GM12878 (cell line): ENCODE data around the gene CTNNBL1. TPM values are rescaled to one million over a fixed set of nuclear protein-coding genes. Genes with fewer than 3 reads are reported as not detected.

Experiments
- ATAC-seq: fragments of 200-7000 bp; cut with Tn5 transposase; 3 replicates; pipeline ENCODE4 v1.9.1; 2020; ENCODE audit warnings: mild to moderate bottlenecking, moderate library complexity
- BruUV-seq: library from RNA; stranded (reverse); fragments of 400-500 nt; replicated peaks from 2 replicates; lab custom pipeline; 2021; lab: Mats Ljungman, UMichigan
- CTCF ChIA-PET: fragments of 300-600 bp; sonication (Branson Sonifier 250); formaldehyde crosslinking; extraction: SDS; loops from one replicate; lab custom pipeline; 2021; ENCODE audit warnings: inconsistent platforms; lab: Yijun Ruan, JAX
- POLR2A ChIA-PET: fragments of 350-600 bp; formaldehyde crosslinking; extraction: SDS; loops from one replicate; lab custom pipeline; 2021; ENCODE audit warnings: inconsistent platforms; lab: Charles Lee
- RAD21 ChIA-PET: fragments of 300-600 bp; sonication (Branson Sonifier 250); formaldehyde crosslinking; loops from one replicate; lab custom pipeline; 2023; ENCODE audit warnings: antibody characterized with exemption; ENCODE audit not compliant: unreplicated experiment; lab: Charles Lee
- SMC1A ChIA-PET: fragments of 300-600 bp; sonication (Branson Sonifier 250); formaldehyde crosslinking; loops from one replicate; lab custom pipeline; 2023; ENCODE audit not compliant: unreplicated experiment, uncharacterized antibody; lab: Charles Lee
- DNase-seq: peaks from one replicate; pipeline ENCODE4 v3.0.0-alpha.2; 2011; ENCODE audit warnings: low read depth, low spot score
- FAIRE-seq: peaks from 3 replicates; lab custom pipeline; 2011; peaks lifted over from hg19 to GRCh38; lab: Jason Lieb, UNC
- H2AFZ ChIP-seq: 2 replicates; pipeline ENCODE4 v1.6.0; 2011; ENCODE audit warnings: low read depth, low read length, control low read depth; ENCODE audit not compliant: control insufficient read depth
- H3K27ac ChIP-seq: 2 replicates; pipeline ENCODE4 v1.5.1; 2011; ENCODE audit warnings: control low read depth; ENCODE audit not compliant: control insufficient read depth, insufficient read depth
- H3K27me3 ChIP-seq, 2 experiments: replicated peaks in 1 of 2; 2 replicates each; pipeline versions ENCODE4 v1.6.0 to v1.6.1; 2011; ENCODE audit warnings: low read length in 1 of 2; ENCODE audit not compliant: control insufficient read depth in 2 of 2, insufficient read depth in 2 of 2
- H3K36me3 ChIP-seq, 2 experiments: 2 replicates each; pipeline ENCODE4 v1.5.1; 2011; ENCODE audit warnings: low read length in 1 of 2; ENCODE audit not compliant: control insufficient read depth in 2 of 2, insufficient read depth in 2 of 2
- H3K4me1 ChIP-seq: 2 replicates; pipeline ENCODE4 v1.6.1; 2011; ENCODE audit warnings: mild to moderate bottlenecking, low read length, moderate library complexity, mixed read lengths; ENCODE audit not compliant: control insufficient read depth, insufficient read depth
- H3K4me2 ChIP-seq: 2 replicates; pipeline ENCODE4 v1.6.0; 2011; ENCODE audit warnings: control low read depth; ENCODE audit not compliant: control insufficient read depth, insufficient read depth
- H3K4me3 ChIP-seq: fragments of 200-600 bp; sonication (generic); 2 replicates; pipeline ENCODE4 v1.5.1; 2016
- H3K79me2 ChIP-seq: 2 replicates; pipeline ENCODE4 v1.6.0; 2011; ENCODE audit warnings: low read length; ENCODE audit not compliant: control insufficient read depth, insufficient read depth
- H3K9ac ChIP-seq: 2 replicates; pipeline ENCODE4 v1.8.0; 2011; ENCODE audit warnings: low read length, control low read depth, mixed read lengths; ENCODE audit not compliant: control insufficient read depth, insufficient read depth
- H3K9me3 ChIP-seq: replicated peaks from 3 replicates; pipeline ENCODE4 v1.5.1; 2011; ENCODE audit warnings: mild to moderate bottlenecking, low read length; ENCODE audit not compliant: control insufficient read depth, insufficient read depth
- H4K20me1 ChIP-seq: 2 replicates; pipeline ENCODE4 v1.6.0; 2011; ENCODE audit not compliant: control insufficient read depth, insufficient read depth
- BCL11A ChIP-seq: IDR thresholded peaks from 2 replicates; pipeline ENCODE4 v1.6.1; 2011; ENCODE audit warnings: low read depth, low read length
- CEBPZ ChIP-seq: fragments of 150-350 bp; IDR thresholded peaks from 2 replicates; pipeline ENCODE4 v1.6.1; 2016; ENCODE audit warnings: low read depth, low read length
- MXI1 ChIP-seq: fragments of 150-350 bp; IDR thresholded peaks from 2 replicates; pipeline ENCODE4 v1.6.1; 2011; ENCODE audit warnings: low read depth, mild to moderate bottlenecking, inconsistent platforms, low read length, improper control_type of control experiment
- NR2C1 ChIP-seq: fragments of 450-650 bp; IDR thresholded peaks from 2 replicates; pipeline ENCODE4 v1.6.1; 2017; ENCODE audit warnings: antibody characterized with exemption, mild to moderate bottlenecking, moderate library complexity
- RCOR1 ChIP-seq: conservative IDR thresholded peaks from 2 replicates; pipeline ENCODE4 v1.6.1; 2012; ENCODE audit warnings: low read depth, low read length, improper control_type of control experiment
- SMAD5 ChIP-seq: IDR thresholded peaks from 2 replicates; pipeline ENCODE4 v1.6.1; 2016; ENCODE audit warnings: antibody characterized with exemption, low read depth
- SMC3 ChIP-seq: IDR thresholded peaks from 2 replicates; pipeline ENCODE4 v1.6.1; 2011; ENCODE audit warnings: low read length, improper control_type of control experiment, borderline replicate concordance
- TBL1XR1 ChIP-seq: IDR thresholded peaks from 2 replicates; pipeline ENCODE4 v1.6.1; 2012; ENCODE audit warnings: low read depth, low read length, improper control_type of control experiment
- WGBS: methylation state at CpG from one replicate; pipeline ENCODE4 v1.1.6; 2016; ENCODE audit warnings: low lambda C conversion rate; ENCODE audit not compliant: insufficient replicate concordance, insufficient coverage; ENCODE audit errors: missing lambda C conversion rate; 5-methylcytosine and 5-hydroxymethylcytosine counted together
- in situ Hi-C: fragments of 300-500 bp; cut with MboI; formaldehyde crosslinking; loops from 9 replicates; pipeline ENCODE4 v1.14.3; 2018; ENCODE audit warnings: mixed read lengths
- intact Hi-C: fragments of 100-400 bp; cut with micrococcal nuclease; formaldehyde crosslinking; loops from one replicate; pipeline ENCODE4 v1.14.2; 2022; ENCODE audit not compliant: unreplicated experiment
- polyA plus RNA-seq, 11 experiments: library from polyadenylated mRNA; depleted of rRNA in 4 of 11; unstranded in 6 of 11; stranded (reverse) in 5 of 11; fragments of >200 nt; fragmentation: Nextera tagmentation in 4 of 11; fragmentation: Illumina TruSeq in 1 of 11; extraction: Ambion mirVana in 4 of 11; extraction: Trizol in 1 of 11; gene quantifications; 1 replicate in 1 of 11; 2 replicates in 10 of 11; pipeline versions ENCODE4 v1.2.1 to v1.2.3, GENCODE V29; 2011 to 2016; ENCODE audit warnings: inconsistent platforms in 2 of 11, missing spikeins in 2 of 11, low read depth in 1 of 11
- total RNA-seq, 4 experiments: library from RNA; depleted of rRNA in 3 of 4; stranded (reverse); fragments of >200 nt in 3 of 4; fragmentation: Illumina TruSeq in 1 of 4; extraction: Trizol in 1 of 4; gene quantifications; 2 replicates each; pipeline versions ENCODE4 v1.2.1 to v1.2.3, GENCODE V29; 2013 to 2021
- TF ChIP-seq, protein P1 (sequence below): IDR thresholded peaks from 2 replicates; pipeline ENCODE4 v1.6.1; 2011; ENCODE audit warnings: low read depth, mild to moderate bottlenecking, low read length, moderate library complexity, borderline replicate concordance; ENCODE audit errors: extremely low read depth

CTNNBL1 gene
- total and polyA plus RNA-seq, 10 of the 15 experiments (the other 5 are each of a cell fraction or from before 2014, with no cell fraction given), result 43.1 to 102 (median 67.8) TPM

DNA sequence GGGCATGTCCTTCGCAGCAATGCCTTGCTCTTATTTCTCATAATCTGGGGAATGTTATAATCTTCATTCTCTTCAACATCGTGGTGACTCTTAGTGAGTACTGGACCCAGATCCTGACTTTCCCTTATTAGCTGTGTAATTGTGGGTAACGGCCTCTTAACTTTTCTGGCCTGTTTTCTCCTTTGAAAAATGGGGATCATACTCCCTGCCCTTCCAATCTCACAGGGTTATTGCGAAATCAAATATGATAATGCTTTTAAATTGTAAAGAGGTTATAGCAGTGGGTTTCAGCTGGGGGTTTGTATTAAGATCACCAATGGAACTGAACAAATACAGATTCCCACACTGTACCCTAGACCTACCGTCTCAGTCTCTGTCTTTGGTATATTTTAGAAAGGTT, 77.1 kb downstream of the CTNNBL1 start:
- Histone ChIP-seq H3K27me3 (no peaks in the 10 kb centered on the region), H3K36me3 (peaks cover 5 to 17% of the 10 kb centered on the region in 2 experiments), H4K20me1 (no peaks in the 10 kb centered on the region), H2AFZ (no peak overlapping the region), H3K4me1 (peaks cover 5% of the 10 kb centered on the region; the same call in 1 of the 2 replicates), H3K9ac (no peak overlapping the region), H3K27ac (no peak overlapping the region), H3K9me3 (no peaks in the 10 kb centered on the region), H3K4me2 (no peak overlapping the region), H3K4me3 (no peak overlapping the region), H3K79me2 (no peaks in the 10 kb centered on the region)
- ChIA-PET RAD21 (no interaction called here), POLR2A (no interaction called here), SMC1A (interaction anchor here (1.4 kb wide), 1 partner anchor 19 kb away, joined by 4 read pairs; no protein-coding TSS in a partner anchor), CTCF (interaction anchor here (0.7 kb wide), 1 partner anchor 221 kb away, joined by 3 read pairs; no protein-coding TSS in a partner anchor)
- in situ Hi-C loops (no loop called here), intact Hi-C loops (no loop called here)
- no TSS peak for BruUV-seq
- TF ChIP-seq SMAD5, result no peak
- no peak for TF ChIP-seq NR2C1
- TF ChIP-seq, protein P1, sequence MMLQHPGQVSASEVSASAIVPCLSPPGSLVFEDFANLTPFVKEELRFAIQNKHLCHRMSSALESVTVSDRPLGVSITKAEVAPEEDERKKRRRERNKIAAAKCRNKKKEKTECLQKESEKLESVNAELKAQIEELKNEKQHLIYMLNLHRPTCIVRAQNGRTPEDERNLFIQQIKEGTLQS, result no peak
- no peak for TF ChIP-seq CEBPZ
- TF ChIP-seq RCOR1, result no peak
- TF ChIP-seq SMC3, result no peak
- no peak for TF ChIP-seq BCL11A
- no peak for TF ChIP-seq MXI1
- TF ChIP-seq TBL1XR1, result no peak
- 98% methylated on average over 5 of the region's 5 CpGs for WGBS
- FAIRE-seq, result no peak
- DNase-seq, result no peak
- no peak for ATAC-seq
